ENCODE measurements around the gene KLRF1.

Gene KLRF1

DNA sequence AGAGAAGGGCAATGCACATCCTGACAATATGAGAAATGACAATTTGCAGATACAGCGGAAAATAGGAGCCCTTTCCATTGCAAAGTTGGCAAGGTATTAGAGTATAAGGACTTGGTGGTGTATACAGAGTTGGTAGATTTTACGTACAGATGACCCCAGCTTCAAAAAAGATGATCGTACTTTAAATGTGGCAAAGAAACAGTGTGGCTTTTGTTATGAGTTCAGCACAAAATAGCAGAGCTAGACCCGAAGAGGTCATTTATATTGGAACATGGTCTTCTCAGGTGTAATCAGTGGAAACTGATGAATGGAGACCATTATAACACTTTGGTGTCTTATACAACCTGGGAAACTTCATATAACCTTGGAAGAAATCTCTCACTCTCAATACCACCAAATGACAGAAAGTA is 39.6 kb downstream of the KLRF1 start:
- no peak overlapping the region for H3K27ac ChIP-seq (ENCODE audit: low read length, poor library complexity, severe bottlenecking)
- H2BK15ac ChIP-seq (ENCODE audit: low read depth, poor library complexity, severe bottlenecking), result no peak overlapping the region
- peaks cover 0 to 10% of the 10 kb centered on the region in 2 experiments for H3K36me3 ChIP-seq (ENCODE audit: control insufficient read depth in 1 of 2, insufficient read depth in 2 of 2, low read depth in 1 of 2, low read length in 2 of 2)
- 89% methylated on average over 3 of the region's 4 CpGs for WGBS
- no peak overlapping the region for H2AK5ac ChIP-seq (ENCODE audit: low read length, severe bottlenecking)
- H3K23ac ChIP-seq (ENCODE audit: low read length in 2 of 2), result no peak overlapping the region
- H4K91ac ChIP-seq (ENCODE audit: low read length), result no peak overlapping the region
- H3K9me3 ChIP-seq (ENCODE audit: control insufficient read depth, low read length), result peaks cover 7% of the 10 kb centered on the region
- H3K18ac ChIP-seq (ENCODE audit: low read depth in 1 of 2, low read length in 2 of 2), result no peak overlapping the region
- H3K4ac ChIP-seq (ENCODE audit: low read depth in 1 of 2, low read length in 2 of 2), result no peak overlapping the region
- no peak for DNase-seq
- no peak overlapping the region for H2AFZ ChIP-seq (ENCODE audit: low read depth, low read length)
- H4K8ac ChIP-seq (ENCODE audit: low read length), result no peak overlapping the region
- no peak overlapping the region for H2BK120ac ChIP-seq (ENCODE audit: low read depth, low read length)
- no peak overlapping the region for H3K4me2 ChIP-seq (ENCODE audit: low read length, poor library complexity, severe bottlenecking)
- H3K4me3 ChIP-seq (ENCODE audit: insufficient read depth in 1 of 2, low read depth in 1 of 2, low read length in 2 of 2), result peak overlapping the region in 1 of 2 experiments; percentile 85
- H3K27me3 ChIP-seq (ENCODE audit: control insufficient read depth in 1 of 2, insufficient read depth in 1 of 2, low read length in 2 of 2), result no peaks in the 10 kb centered on the region
- no peaks in the 10 kb centered on the region for H3K4me1 ChIP-seq (ENCODE audit: control insufficient read depth, insufficient read depth, low read depth, low read length)
- H3K14ac ChIP-seq (ENCODE audit: low read length in 2 of 2), result no peak overlapping the region
- peak overlapping the region; percentile 95 for H3K9ac ChIP-seq (ENCODE audit: low read length)
- H2BK5ac ChIP-seq (ENCODE audit: low read depth, low read length, poor library complexity, severe bottlenecking), result no peak overlapping the region
- H3K79me1 ChIP-seq (replicated peaks; ENCODE audit: low read length, poor library complexity, severe bottlenecking), result no peaks in the 10 kb centered on the region
- H2BK12ac ChIP-seq (ENCODE audit: low read length in 2 of 2), result no peak overlapping the region

- H3K27ac ChIP-seq (ENCODE audit: low read length, poor library complexity, severe bottlenecking), result no peak overlapping the region
- H2BK120ac ChIP-seq (ENCODE audit: low read depth, low read length), result no peak overlapping the region
- no peak overlapping the region for H4K8ac ChIP-seq (ENCODE audit: low read length)
- peaks cover 7% of the 10 kb centered on the region for H3K9me3 ChIP-seq (ENCODE audit: control insufficient read depth, low read length)
- H2AFZ ChIP-seq (ENCODE audit: low read depth, low read length), result no peak overlapping the region
- no peak overlapping the region for H3K4ac ChIP-seq (ENCODE audit: low read depth in 1 of 2, low read length in 2 of 2)
- no peak overlapping the region for H2AK5ac ChIP-seq (ENCODE audit: low read length, severe bottlenecking)
- no peaks in the 10 kb centered on the region for H3K27me3 ChIP-seq (ENCODE audit: control insufficient read depth in 1 of 2, insufficient read depth in 1 of 2, low read length in 2 of 2)
- peak overlapping the region; percentile 95 for H3K9ac ChIP-seq (ENCODE audit: low read length)
- no peak overlapping the region for H3K4me2 ChIP-seq (ENCODE audit: low read length, poor library complexity, severe bottlenecking)
- H2BK12ac ChIP-seq (ENCODE audit: low read length in 2 of 2), result no peak overlapping the region
- H3K36me3 ChIP-seq (ENCODE audit: control insufficient read depth in 1 of 2, insufficient read depth in 2 of 2, low read depth in 1 of 2, low read length in 2 of 2), result peaks cover 0 to 10% of the 10 kb centered on the region in 2 experiments
- whole genome bisulfite sequencing, result 100% methylated on average over 2 of the region's 4 CpGs
- no peak overlapping the region for H2BK15ac ChIP-seq (ENCODE audit: low read depth, poor library complexity, severe bottlenecking)
- no peak overlapping the region for H3K18ac ChIP-seq (ENCODE audit: low read depth in 1 of 2, low read length in 2 of 2)
- H3K23ac ChIP-seq (ENCODE audit: low read length in 2 of 2), result no peak overlapping the region
- H4K91ac ChIP-seq (ENCODE audit: low read length), result no peak overlapping the region
- H3K4me1 ChIP-seq (ENCODE audit: control insufficient read depth, insufficient read depth, low read depth, low read length), result no peaks in the 10 kb centered on the region
- no peaks in the 10 kb centered on the region for H3K79me1 ChIP-seq (replicated peaks; ENCODE audit: low read length, poor library complexity, severe bottlenecking)
- peak; percentile 8 for DNase-seq
- no peak overlapping the region for H3K14ac ChIP-seq (ENCODE audit: low read length in 2 of 2)
- peak overlapping the region in 1 of 2 experiments; percentile 85 for H3K4me3 ChIP-seq (ENCODE audit: insufficient read depth in 1 of 2, low read depth in 1 of 2, low read length in 2 of 2)
- H2BK5ac ChIP-seq (ENCODE audit: low read depth, low read length, poor library complexity, severe bottlenecking), result no peak overlapping the region
Observed at GRCh38 chr12:9867531-9867930, 40.2 kb downstream of the KLRF1 start.

GRCh38 chr12:9868311-9868801 is 41.1 kb downstream of the KLRF1 start:
- H3K36me3 ChIP-seq (ENCODE audit: control insufficient read depth in 1 of 2, insufficient read depth in 2 of 2, low read depth in 1 of 2, low read length in 2 of 2), result peaks cover 0 to 8% of the 10 kb centered on the region in 2 experiments
- peak overlapping the region in 1 of 2 experiments; percentile 85 for H3K4me3 ChIP-seq (ENCODE audit: insufficient read depth in 1 of 2, low read depth in 1 of 2, low read length in 2 of 2)
- H3K79me1 ChIP-seq (replicated peaks; ENCODE audit: low read length, poor library complexity, severe bottlenecking), result no peaks in the 10 kb centered on the region
- no peaks in the 10 kb centered on the region for H3K4me1 ChIP-seq (ENCODE audit: control insufficient read depth, insufficient read depth, low read depth, low read length)
- H3K9me3 ChIP-seq (ENCODE audit: control insufficient read depth, low read length), result peaks cover 7% of the 10 kb centered on the region
- H3K14ac ChIP-seq (ENCODE audit: low read length in 2 of 2), result no peak overlapping the region
- H3K27me3 ChIP-seq (ENCODE audit: control insufficient read depth in 1 of 2, insufficient read depth in 1 of 2, low read length in 2 of 2), result no peaks in the 10 kb centered on the region
- H2BK5ac ChIP-seq (ENCODE audit: low read depth, low read length, poor library complexity, severe bottlenecking), result no peak overlapping the region
- H4K91ac ChIP-seq (ENCODE audit: low read length), result no peak overlapping the region
- no peak overlapping the region for H3K4ac ChIP-seq (ENCODE audit: low read depth in 1 of 2, low read length in 2 of 2)
- no peak overlapping the region for H2BK120ac ChIP-seq (ENCODE audit: low read depth, low read length)
- no peak overlapping the region for H2AK5ac ChIP-seq (ENCODE audit: low read length, severe bottlenecking)
- no peak overlapping the region for H3K27ac ChIP-seq (ENCODE audit: low read length, poor library complexity, severe bottlenecking)
- H3K23ac ChIP-seq (ENCODE audit: low read length in 2 of 2), result no peak overlapping the region
- no peak overlapping the region for H2BK15ac ChIP-seq (ENCODE audit: low read depth, poor library complexity, severe bottlenecking)
- WGBS, result 94% methylated on average over 6 of the region's 11 CpGs
- DNase-seq, result peak; percentile 25
- H3K18ac ChIP-seq (ENCODE audit: low read depth in 1 of 2, low read length in 2 of 2), result no peak overlapping the region
- H3K4me2 ChIP-seq (ENCODE audit: low read length, poor library complexity, severe bottlenecking), result no peak overlapping the region
- H2AFZ ChIP-seq (ENCODE audit: low read depth, low read length), result no peak overlapping the region
- H2BK12ac ChIP-seq (ENCODE audit: low read length in 2 of 2), result no peak overlapping the region
- H3K9ac ChIP-seq (ENCODE audit: low read length), result peak overlapping the region; percentile 95
- H4K8ac ChIP-seq (ENCODE audit: low read length), result no peak overlapping the region

GRCh38 chr12:9868951-9869306 is 41.6 kb downstream of the KLRF1 start:
- Histone ChIP-seq H3K4me1 (ENCODE audit: control insufficient read depth, insufficient read depth, low read depth, low read length) (no peaks in the 10 kb centered on the region), H3K27ac (ENCODE audit: low read length, poor library complexity, severe bottlenecking) (no peak overlapping the region), H3K36me3 (ENCODE audit: control insufficient read depth in 1 of 2, insufficient read depth in 2 of 2, low read depth in 1 of 2, low read length in 2 of 2) (peaks cover 0 to 4% of the 10 kb centered on the region in 2 experiments), H3K4me2 (ENCODE audit: low read length, poor library complexity, severe bottlenecking) (no peak overlapping the region), H2AK5ac (ENCODE audit: low read length, severe bottlenecking) (no peak overlapping the region), H3K14ac (ENCODE audit: low read length in 2 of 2) (no peak overlapping the region), H3K9ac (ENCODE audit: low read length) (peak overlapping the region; percentile 95), H2BK120ac (ENCODE audit: low read depth, low read length) (no peak overlapping the region), H3K4me3 (ENCODE audit: insufficient read depth in 1 of 2, low read depth in 1 of 2, low read length in 2 of 2) (peak overlapping the region in 1 of 2 experiments; percentile 85), H3K79me1 (replicated peaks; ENCODE audit: low read length, poor library complexity, severe bottlenecking) (no peaks in the 10 kb centered on the region), H4K8ac (ENCODE audit: low read length) (no peak overlapping the region), H2BK12ac (ENCODE audit: low read length in 2 of 2) (no peak overlapping the region), H2BK15ac (ENCODE audit: low read depth, poor library complexity, severe bottlenecking) (no peak overlapping the region), H3K23ac (ENCODE audit: low read length in 2 of 2) (no peak overlapping the region), H3K9me3 (ENCODE audit: control insufficient read depth, low read length) (peaks cover 4% of the 10 kb centered on the region), H3K18ac (ENCODE audit: low read depth in 1 of 2, low read length in 2 of 2) (no peak overlapping the region), H4K91ac (ENCODE audit: low read length) (no peak overlapping the region), H2BK5ac (ENCODE audit: low read depth, low read length, poor library complexity, severe bottlenecking) (no peak overlapping the region), H3K27me3 (ENCODE audit: control insufficient read depth in 1 of 2, insufficient read depth in 1 of 2, low read length in 2 of 2) (no peaks in the 10 kb centered on the region), H3K4ac (ENCODE audit: low read depth in 1 of 2, low read length in 2 of 2) (no peak overlapping the region), H2AFZ (ENCODE audit: low read depth, low read length) (no peak overlapping the region)
- DNase-seq, result no peak
- 38% methylated on average over 4 of the region's 4 CpGs for WGBS

All from mesenchymal stem cell (in vitro differentiated cells and primary cell).